ENCODE measurements around the gene VEPH1.

The VEPH1 gene

GRCh38 chr3:157414861-157415260 is 88.4 kb downstream of the VEPH1 start:
- Mint-ChIP-seq H3K27me3 (peaks cover 13% of the 10 kb centered on the region), H3K4me3 (no peak overlapping the region), H3K4me1 (no peaks in the 10 kb centered on the region), H3K9me3 (no peaks in the 10 kb centered on the region), H3K27ac (no peak overlapping the region), H3K36me3 (no peaks in the 10 kb centered on the region)
- DNase-seq, result no peak
- CTCF ChIA-PET, result no interaction called here

DNA sequence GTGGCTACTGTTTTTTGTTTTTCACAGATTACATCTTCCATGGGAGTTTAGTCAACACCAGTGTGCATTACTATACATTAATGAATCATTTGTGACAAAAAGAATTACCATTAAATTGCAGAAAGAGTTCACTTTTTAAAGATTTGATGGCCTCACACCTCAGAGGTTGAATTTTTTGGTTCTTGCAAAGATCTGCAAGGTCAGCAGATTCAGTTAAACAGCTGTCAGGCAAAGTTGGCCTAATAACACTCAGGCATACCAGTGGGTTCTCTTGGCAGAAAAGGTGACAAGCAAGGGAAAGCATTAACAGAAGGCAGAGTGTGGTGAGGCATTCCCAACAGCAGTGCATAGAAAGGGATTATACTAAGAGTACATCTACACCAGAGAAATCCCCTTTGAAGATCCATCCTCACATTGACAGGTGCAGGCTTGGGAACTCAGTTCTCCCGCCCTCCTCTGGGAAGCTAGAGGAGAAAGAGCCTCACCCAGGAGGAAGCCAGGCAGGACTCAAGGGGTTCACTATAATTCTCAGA is 90.8 kb downstream of the VEPH1 start:
- H3K4me3 Mint-ChIP-seq, result no peak overlapping the region
- H3K4me1 Mint-ChIP-seq, result no peaks in the 10 kb centered on the region
- H3K36me3 Mint-ChIP-seq, result no peaks in the 10 kb centered on the region
- H3K27me3 Mint-ChIP-seq, result peaks cover 13% of the 10 kb centered on the region
- H3K27ac Mint-ChIP-seq, result no peak overlapping the region
- CTCF ChIA-PET, result no interaction called here
- H3K9me3 Mint-ChIP-seq, result no peaks in the 10 kb centered on the region
- DNase-seq, result no peak

DNA sequence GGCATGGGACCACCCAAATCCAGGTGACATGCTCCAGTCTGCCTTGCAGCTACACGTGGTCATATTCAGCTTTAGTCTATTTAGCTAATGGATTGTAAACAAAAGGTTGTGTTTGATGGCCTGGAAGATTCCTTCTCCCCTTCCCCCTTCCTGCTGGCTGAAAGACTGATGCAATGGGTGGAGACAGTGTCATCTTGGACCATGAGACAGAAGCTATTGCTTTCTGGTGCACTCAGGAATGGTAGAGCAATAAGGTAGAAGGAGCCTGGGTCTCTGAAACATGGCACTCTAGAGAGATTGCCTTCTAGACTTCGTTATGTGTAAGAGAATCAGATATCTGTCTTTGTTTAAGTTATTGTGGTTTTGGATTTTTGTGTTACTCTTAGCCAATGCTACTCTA is 92.3 kb downstream of the VEPH1 start:
- CTCF ChIA-PET, result no interaction called here
- Mint-ChIP-seq H3K9me3 (no peaks in the 10 kb centered on the region), H3K36me3 (no peaks in the 10 kb centered on the region), H3K4me1 (no peaks in the 10 kb centered on the region), H3K27me3 (peaks cover 9% of the 10 kb centered on the region), H3K27ac (no peak overlapping the region), H3K4me3 (no peak overlapping the region)
- DNase-seq, result no peak

GRCh38 chr3:157409516-157409915 is 93.7 kb downstream of the VEPH1 start:
- peaks cover 3% of the 10 kb centered on the region for H3K27me3 Mint-ChIP-seq
- H3K4me1 Mint-ChIP-seq, result no peaks in the 10 kb centered on the region
- no peak for DNase-seq
- no peak overlapping the region for H3K4me3 Mint-ChIP-seq
- CTCF ChIA-PET, result no interaction called here
- no peaks in the 10 kb centered on the region for H3K9me3 Mint-ChIP-seq
- no peak overlapping the region for H3K27ac Mint-ChIP-seq
- H3K36me3 Mint-ChIP-seq, result no peaks in the 10 kb centered on the region

DNA sequence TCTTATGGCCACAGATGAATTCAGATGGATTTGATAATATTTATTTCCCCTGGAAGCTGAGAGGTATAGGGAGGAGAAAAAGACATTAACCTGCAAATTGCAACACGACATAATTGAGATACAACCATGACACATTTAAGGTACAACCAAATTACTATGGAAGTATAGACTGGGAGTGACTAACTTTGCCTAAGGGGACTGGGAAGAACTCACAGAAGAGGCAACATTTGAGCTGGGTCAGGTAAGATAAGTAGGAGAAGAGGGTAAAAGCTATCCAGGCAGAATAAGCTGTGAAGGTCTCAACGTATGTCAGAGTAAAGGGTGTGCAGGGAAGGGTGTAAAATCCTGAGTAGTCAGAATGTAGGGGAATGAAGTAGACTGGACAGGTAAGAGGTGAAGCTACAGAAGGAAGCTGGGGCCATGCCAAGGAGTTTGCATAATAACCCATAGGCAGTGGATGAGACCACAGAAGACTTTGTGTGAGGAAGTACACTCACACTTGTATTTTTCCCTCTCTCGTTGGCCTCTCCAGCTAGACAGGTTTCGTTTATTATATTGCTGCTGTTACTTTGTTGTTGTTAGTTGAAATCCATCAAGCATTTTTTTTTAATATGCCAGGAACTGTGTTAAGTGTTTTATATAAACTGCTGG is 94.6 kb downstream of the VEPH1 start:
- Mint-ChIP-seq H3K9me3 (no peaks in the 10 kb centered on the region), H3K27me3 (peaks cover 3% of the 10 kb centered on the region), H3K4me1 (no peaks in the 10 kb centered on the region), H3K4me3 (no peak overlapping the region), H3K27ac (no peak overlapping the region), H3K36me3 (no peaks in the 10 kb centered on the region)
- DNase-seq, result no peak
- CTCF ChIA-PET, result interaction anchor here (0.6 kb wide), 1 partner anchor 120 kb away, joined by 3 read pairs; no protein-coding TSS in a partner anchor

DNA sequence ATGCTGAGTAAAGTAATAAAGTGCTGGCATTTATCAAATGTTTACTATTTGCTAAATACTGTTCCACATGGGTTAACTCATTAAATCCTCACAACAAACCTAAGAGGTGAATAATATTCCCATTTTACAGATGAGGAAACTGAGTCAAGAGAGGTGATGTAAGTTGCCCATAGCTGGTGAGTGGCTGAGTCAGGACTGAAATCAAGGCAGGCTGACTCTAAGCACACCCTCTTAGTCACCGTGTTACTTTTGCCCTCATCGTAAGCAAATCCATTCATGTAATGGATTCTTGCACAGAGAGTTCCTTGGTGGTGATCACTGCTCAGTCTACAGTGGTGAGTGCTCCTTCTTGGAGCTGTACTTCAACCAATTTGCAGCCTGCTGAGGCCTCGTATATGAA is 95.4 kb downstream of the VEPH1 start:
- Mint-ChIP-seq H3K4me3 (no peak overlapping the region), H3K27ac (no peak overlapping the region)
- CTCF ChIA-PET, result no interaction called here

GRCh38 chr3:157406394-157406793 is 96.8 kb downstream of the VEPH1 start:
- H3K27me3 Mint-ChIP-seq, result no peaks in the 10 kb centered on the region
- no peaks in the 10 kb centered on the region for H3K4me1 Mint-ChIP-seq
- H3K36me3 Mint-ChIP-seq, result no peaks in the 10 kb centered on the region
- no peak for DNase-seq
- H3K27ac Mint-ChIP-seq, result no peak overlapping the region
- no peak overlapping the region for H3K4me3 Mint-ChIP-seq
- CTCF ChIA-PET, result no interaction called here
- no peaks in the 10 kb centered on the region for H3K9me3 Mint-ChIP-seq

More for the DNA sequence above, 95.4 kb downstream of the VEPH1 start:
- DNase-seq, result no peak
- H3K9me3 Mint-ChIP-seq, result no peaks in the 10 kb centered on the region
- H3K4me1 Mint-ChIP-seq, result no peaks in the 10 kb centered on the region
- no peaks in the 10 kb centered on the region for H3K36me3 Mint-ChIP-seq
- H3K27me3 Mint-ChIP-seq, result peaks cover 3% of the 10 kb centered on the region

DNA sequence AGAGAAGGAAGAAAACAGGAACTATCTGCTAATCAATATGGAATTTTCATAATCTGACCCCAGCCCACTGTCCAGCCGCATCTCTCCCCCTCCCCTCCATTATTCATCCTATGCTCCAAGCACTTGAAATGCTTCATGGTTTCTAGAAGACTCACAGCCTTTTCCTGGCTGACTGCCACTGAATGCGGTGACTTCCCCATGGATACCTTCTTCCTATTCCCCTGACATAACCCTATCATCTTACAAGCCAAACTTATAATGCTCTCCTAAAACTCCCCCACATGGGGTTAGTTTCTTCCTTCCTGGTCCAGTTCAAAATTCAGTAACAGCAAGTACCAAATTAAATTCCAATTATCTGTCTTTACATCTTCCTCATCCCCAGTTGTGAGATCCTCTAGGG is 97.8 kb downstream of the VEPH1 start:
- no peaks in the 10 kb centered on the region for H3K27me3 Mint-ChIP-seq
- H3K4me3 Mint-ChIP-seq, result no peak overlapping the region
- H3K36me3 Mint-ChIP-seq, result no peaks in the 10 kb centered on the region
- no peak overlapping the region for H3K27ac Mint-ChIP-seq
- no peak for DNase-seq
- no peaks in the 10 kb centered on the region for H3K9me3 Mint-ChIP-seq
- H3K4me1 Mint-ChIP-seq, result no peaks in the 10 kb centered on the region
- CTCF ChIA-PET, result no interaction called here

GRCh38 chr3:157404381-157404780 is 98.8 kb downstream of the VEPH1 start:
- Mint-ChIP-seq H3K27ac (no peak overlapping the region), H3K36me3 (no peaks in the 10 kb centered on the region), H3K4me1 (no peaks in the 10 kb centered on the region), H3K27me3 (no peaks in the 10 kb centered on the region), H3K9me3 (no peaks in the 10 kb centered on the region), H3K4me3 (no peak overlapping the region)
- DNase-seq, result no peak
- CTCF ChIA-PET, result no interaction called here

DNA sequence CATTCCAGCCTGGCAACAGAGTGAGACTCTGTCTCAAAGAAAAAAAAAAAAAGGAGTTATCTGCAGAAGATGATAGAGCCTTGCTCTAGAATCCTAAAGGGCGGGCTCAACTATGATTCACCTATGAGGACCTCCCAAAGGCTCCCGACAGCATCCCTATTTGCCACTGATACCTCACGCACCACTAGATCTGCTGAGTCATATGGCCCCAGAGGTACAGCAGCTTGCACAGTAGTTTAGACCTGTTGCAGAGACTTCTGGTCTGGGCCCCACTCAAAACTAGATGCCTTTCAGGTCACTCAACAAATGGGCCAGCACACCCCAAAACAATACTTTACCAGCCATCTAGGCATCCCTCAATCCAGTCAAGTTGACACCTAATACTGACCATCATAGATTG is 104.6 kb downstream of the VEPH1 start:
- no peaks in the 10 kb centered on the region for H3K36me3 Mint-ChIP-seq
- H3K4me3 Mint-ChIP-seq, result no peak overlapping the region
- CTCF ChIA-PET, result no interaction called here
- no peak overlapping the region for H3K27ac Mint-ChIP-seq
- no peaks in the 10 kb centered on the region for H3K27me3 Mint-ChIP-seq
- no peaks in the 10 kb centered on the region for H3K4me1 Mint-ChIP-seq
- H3K9me3 Mint-ChIP-seq, result no peaks in the 10 kb centered on the region
- no peak for DNase-seq

GRCh38 chr3:157394411-157394810 is 108.8 kb downstream of the VEPH1 start:
- no peaks in the 10 kb centered on the region for H3K27me3 Mint-ChIP-seq
- H3K36me3 Mint-ChIP-seq, result no peaks in the 10 kb centered on the region
- no peaks in the 10 kb centered on the region for H3K4me1 Mint-ChIP-seq
- CTCF ChIA-PET, result no interaction called here
- no peak overlapping the region for H3K4me3 Mint-ChIP-seq
- no peak overlapping the region for H3K27ac Mint-ChIP-seq
- DNase-seq, result no peak
- no peaks in the 10 kb centered on the region for H3K9me3 Mint-ChIP-seq

- Mint-ChIP-seq H3K27ac (no peak overlapping the region), H3K4me1 (no peaks in the 10 kb centered on the region), H3K9me3 (no peaks in the 10 kb centered on the region), H3K36me3 (no peaks in the 10 kb centered on the region), H3K27me3 (no peaks in the 10 kb centered on the region), H3K4me3 (no peak overlapping the region)
- CTCF ChIA-PET, result no interaction called here
- no peak for DNase-seq
Observed at GRCh38 chr3:157393113-157393512, 110.1 kb downstream of the VEPH1 start.

DNA sequence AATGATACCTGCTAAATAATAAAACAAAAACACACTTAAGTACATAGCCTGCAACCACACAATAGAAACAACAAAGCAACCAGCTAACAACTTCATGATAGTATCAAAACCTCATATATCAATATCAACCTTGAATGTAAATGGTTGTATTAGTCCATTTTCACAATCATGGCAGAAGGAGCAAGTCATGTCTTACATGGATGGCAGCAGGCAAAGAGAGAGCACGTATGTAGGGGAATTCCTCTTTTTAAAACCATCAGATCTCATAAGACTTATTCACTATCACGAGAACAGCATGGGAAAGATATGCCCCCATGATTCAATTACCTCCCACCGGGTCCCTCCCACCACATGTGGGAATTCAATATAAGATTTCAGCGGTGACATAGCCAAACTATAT is 111.1 kb downstream of the VEPH1 start:
- no peaks in the 10 kb centered on the region for H3K9me3 Mint-ChIP-seq

DNA sequence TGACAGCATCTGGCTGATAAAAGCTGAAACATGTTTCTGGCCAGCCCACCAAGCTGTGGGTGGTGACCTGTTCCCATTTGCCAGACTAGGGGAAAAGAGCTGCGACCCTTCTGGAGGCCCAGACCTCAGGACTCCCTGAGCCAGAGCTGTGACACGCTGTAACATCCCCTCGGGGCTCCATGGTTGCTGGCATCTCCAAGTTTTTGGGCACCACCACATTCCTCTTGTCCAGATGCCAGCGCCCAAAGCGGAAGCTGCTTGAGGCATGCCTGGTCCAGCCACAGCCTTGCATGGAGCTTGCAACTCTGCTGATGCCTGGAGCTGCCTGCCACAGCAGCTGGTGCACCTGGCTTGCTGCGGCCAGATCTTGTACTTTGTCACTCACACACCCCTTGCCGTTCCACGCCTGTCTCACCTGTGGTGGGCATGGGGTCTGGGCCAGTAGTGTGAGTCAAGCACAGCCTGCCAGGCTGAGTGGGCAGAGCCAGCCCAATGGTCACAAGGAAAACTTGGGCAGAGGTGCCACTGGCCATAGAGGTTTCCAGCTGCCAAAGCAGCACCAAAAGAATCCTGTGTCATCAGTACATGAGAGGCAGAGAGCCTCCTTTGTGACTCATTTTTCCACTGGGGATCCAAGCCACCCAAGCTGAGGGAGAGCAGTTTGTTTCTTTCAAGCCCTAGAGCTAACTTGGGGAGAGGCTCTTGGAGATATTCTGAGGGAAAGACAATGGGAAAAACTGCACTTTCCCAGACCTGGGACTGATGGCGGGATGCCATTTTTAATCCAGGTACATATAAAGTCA is 112.3 kb downstream of the VEPH1 start:
- Mint-ChIP-seq H3K4me1 (no peaks in the 10 kb centered on the region), H3K27ac (no peak overlapping the region), H3K36me3 (no peaks in the 10 kb centered on the region), H3K9me3 (no peaks in the 10 kb centered on the region), H3K27me3 (no peaks in the 10 kb centered on the region), H3K4me3 (no peak overlapping the region)
- DNase-seq, result no peak
- CTCF ChIA-PET, result no interaction called here

More for the DNA sequence above, 111.1 kb downstream of the VEPH1 start:
- CTCF ChIA-PET, result no interaction called here
- H3K27ac Mint-ChIP-seq, result no peak overlapping the region
- no peak for DNase-seq
- H3K27me3 Mint-ChIP-seq, result no peaks in the 10 kb centered on the region
- no peak overlapping the region for H3K4me3 Mint-ChIP-seq
- no peaks in the 10 kb centered on the region for H3K36me3 Mint-ChIP-seq
- no peaks in the 10 kb centered on the region for H3K4me1 Mint-ChIP-seq

GRCh38 chr3:157388976-157389375 is 114.2 kb downstream of the VEPH1 start:
- Mint-ChIP-seq H3K27ac (no peak overlapping the region), H3K36me3 (no peaks in the 10 kb centered on the region), H3K4me3 (no peak overlapping the region), H3K4me1 (no peaks in the 10 kb centered on the region), H3K27me3 (no peaks in the 10 kb centered on the region), H3K9me3 (no peaks in the 10 kb centered on the region)
- no peak for DNase-seq
- CTCF ChIA-PET, result no interaction called here
